CD4-positive, alpha-beta T cell treated with Interleukin-17A for 1 hour (primary cell): Measurements from ENCODE around the gene SQSTM1.

Experiments used
- DNase-seq: peaks from one replicate; pipeline ENCODE4 v3.0.0-alpha.2; 2020

SQSTM1 gene

DNA sequence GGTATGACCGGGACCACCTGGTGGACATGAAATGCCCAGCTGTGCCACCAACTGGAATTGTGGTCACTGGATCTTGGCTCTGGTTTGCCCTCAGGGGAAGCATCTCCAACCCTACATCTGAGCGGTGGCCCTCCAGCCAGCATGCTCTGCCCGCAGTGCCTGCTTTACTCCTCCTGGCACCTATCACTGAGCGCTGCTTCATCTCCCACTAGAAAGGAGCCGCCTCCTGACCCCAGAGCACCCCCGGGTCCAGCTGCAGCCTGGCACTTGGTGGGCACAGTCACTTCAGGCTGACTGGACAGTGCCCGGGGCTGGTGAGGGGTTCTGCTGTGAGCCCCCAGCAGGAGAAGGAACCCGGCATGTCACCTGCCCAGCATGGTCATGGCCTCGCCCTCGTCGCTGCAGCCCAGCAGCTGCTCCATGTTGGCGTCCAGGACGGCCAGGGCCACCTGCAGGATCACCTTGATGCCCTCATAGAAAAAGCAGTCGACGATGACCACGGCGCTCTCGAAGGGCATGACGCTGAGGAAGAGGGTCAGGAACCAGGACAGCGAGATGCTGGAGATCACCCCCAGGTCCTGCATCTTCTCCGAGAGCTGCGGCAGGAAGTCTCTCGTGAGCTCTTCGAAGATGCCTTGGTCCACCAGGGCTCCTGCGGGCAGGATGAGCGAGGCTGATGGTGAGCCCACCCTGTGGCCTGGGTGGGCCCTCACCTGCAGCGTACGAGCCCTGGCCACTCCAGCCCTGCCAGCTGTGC lies 54.0 kb downstream of the SQSTM1 start:
- DNase-seq = no peak

DNA sequence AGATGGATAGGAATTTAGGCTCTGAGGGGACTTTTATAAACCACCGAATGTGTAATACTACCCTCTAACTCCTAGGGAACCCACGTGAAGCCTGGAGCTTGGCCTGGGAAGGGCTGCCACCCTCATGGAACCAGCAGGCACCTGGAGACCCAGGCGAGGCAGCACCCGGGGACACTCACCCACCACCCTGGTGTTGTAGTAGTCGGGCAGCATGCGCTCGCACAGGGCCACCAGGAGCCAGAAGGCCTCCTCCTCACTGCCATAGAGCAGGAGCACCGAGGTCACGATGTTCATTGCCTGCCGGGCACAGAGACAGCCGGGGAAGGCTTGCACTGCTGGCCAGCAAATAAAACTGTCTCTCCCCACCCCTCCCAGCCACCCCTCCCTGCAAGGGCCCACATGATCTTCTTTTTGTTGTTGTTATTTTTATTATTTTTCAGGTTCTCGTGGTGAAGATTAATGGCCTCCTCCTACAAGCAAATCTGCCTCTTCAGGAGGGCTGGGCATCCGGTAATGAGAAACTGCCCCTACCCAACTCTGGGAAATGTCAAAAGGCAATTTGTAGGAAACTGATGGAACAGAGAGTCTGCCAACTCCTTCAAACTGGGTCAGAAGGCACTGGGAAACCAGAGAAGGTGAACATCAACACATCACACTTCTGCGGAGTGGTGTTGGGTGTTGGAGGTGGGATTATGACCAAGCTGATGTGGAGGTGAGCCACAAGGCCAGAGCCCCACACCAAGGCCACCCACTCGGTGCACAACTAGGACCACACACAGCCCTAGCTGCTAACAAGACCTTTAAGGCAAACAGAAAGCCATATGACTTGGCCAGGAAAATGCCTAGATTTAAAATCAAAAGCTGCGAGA lies 55.3 kb downstream of the SQSTM1 start:
- DNase-seq = no peak

GRCh38 chr5:179876610-179876952 lies 55.9 kb downstream of the SQSTM1 start:
- no peak for DNase-seq

DNA sequence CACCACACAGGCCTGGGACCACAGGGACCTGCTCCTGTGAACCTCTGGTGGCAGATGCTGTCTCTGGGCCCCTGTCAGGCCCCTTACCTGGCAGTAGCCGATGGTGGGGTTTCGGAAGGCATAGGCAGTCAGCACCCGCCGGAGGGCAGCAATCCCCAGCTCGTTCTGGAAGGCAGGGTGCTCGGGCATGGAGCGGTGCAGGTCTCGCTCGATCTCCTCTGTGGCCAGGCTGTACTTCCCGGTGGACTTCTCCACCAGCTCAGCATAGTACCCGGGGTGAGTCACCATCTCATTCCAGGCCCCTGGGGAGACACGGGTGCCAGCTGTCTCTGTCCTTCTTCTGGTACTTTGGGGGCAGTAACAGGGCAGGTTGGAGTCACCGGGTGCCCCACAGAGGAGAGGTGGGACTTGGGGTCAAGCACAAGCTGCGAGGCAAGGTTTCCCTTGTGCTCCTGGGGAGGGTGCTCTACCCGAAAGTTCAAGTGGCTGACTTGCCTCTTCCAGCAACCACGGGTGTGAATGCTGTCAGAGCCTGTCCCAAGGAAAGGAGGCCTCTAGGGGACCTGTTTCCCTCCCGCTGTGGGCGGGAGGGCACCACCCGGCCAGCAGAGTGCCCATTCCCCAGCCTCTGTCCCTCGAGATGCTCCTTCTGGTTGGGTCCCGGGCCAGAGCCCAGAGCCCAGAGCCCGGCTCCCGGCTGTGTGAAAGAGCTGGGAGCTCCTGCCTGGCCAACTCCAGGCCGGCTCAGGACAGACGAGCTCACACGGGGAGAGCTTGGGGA lies 57.7 kb downstream of the SQSTM1 start:
- no peak for DNase-seq

DNA sequence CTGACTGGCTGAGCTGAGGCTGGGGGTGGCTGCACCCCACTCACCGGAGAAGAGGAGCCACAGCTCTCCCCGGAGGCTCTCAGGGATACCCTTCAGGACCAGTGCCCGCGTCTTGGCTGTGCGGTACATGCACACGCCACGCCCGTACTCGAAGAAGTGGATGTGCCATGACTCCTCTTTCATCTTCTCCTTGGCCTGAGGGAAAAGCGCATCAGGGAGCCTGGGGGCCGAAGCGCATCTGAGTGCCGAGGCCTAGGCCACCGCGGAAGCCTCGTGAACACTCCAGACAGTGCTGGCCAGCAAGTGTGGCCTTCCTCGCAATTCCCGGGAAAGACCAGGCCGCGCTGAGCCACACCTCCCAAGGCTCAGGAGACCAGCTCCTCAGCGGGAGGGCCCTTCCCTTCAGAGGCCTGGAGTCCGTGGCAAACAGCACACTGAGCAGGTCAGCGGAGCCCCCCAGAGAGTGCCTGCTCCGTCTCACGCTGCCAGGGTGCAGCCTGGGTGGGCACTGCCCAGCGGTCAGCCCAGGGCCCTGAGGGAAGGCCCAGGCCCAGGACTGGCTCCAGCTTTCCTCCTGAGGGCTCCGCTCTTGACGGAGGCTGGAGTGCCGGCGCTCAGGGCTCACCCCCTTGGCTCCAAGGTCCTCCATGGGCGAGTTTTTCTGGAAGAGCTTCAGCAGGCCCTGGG lies 58.4 kb downstream of the SQSTM1 start:
- no peak for DNase-seq

DNA sequence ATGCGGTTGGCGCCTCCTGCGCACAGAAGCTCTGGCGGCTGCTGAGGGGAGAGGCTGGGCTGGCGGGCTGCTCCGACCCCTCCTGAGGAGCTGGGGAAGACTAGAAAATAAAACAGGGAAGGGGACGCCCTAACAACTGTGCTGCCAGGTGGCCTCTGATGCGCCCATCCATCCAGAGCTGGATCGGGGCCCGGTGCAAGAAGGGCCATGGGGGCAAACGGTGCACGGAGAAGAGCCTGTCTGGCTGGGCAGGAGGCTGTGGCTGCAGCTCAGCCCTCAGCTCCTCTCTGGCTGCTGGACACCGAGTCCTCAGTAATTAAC lies 58.9 kb downstream of the SQSTM1 start:
- no peak for DNase-seq

- DNase-seq = no peak
Measured at GRCh38 chr5:179880066-179880650, 59.5 kb downstream of the SQSTM1 start.

DNA sequence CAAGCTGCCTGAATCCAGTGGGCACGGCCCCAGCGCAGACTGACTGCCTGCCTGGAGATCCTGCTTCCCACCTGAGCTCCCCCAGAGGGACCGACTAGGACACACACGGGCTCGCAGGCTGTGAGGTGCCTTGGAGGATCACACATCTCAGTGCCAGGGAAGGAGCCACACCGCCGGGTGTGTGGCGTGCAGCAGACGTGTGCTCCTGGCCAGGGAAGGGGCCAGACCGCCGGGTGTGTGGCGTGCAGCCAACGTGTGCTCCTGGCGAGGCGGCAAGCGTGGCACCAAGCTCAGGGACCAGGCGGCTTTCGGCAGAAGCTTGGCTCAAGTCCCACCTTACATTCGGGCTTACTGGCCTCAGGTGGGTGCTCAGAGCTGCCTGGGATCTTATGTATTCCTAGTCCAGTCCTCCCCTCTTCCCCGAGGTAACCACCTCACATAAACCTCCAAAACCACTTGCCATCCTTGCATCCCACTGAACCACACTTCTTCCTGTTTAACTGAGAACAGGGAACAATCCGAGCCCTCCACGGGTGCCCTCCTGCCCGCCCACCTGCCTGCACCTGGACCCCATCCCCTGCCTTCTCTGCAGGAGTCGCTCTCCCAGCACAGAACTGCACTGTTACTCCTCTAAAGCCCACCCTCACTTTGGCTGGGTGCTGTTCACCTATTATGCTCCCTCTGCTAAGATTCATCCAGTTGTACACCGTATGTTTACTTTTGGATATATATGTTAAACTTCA lies 60.3 kb downstream of the SQSTM1 start:
- no peak for DNase-seq

DNA sequence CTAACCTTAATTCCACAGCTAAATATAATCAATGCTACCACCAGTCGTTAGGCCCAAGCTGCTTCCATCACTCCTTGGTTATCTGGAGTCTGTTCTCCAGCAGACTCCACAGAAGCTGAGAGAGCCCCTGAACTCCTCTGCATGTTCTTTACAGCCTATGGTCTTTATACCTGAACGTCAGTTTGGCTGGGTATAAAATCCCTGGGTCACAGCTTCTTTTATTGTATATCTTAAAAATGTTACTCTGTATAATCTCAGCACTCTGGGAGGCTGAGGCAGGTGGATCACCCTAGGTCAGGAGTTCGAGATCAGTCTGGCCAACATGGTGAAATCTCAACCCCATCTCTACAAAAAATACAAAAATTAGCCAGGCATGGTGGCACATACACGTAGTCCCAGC lies 61.6 kb downstream of the SQSTM1 start:
- no peak for DNase-seq

DNA sequence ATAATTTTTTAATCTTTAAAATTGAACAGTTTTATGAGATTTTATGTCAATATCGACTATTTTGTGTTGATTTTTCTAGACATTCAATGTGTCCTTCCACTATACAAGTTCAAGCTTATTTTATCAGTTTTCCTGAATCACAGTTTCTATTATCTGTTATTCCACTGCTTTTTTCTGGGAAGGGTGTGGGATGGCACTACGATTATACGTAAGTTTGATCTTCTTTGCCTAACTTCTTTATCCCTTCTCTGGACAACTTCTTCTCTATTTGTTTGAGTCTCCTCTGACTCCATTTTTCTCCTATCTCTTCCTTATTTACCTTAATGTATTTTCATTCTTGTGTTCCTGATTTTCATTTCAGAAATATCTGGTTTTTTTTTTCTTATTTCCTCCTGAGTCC lies 62.5 kb downstream of the SQSTM1 start:
- no peak for DNase-seq

DNA sequence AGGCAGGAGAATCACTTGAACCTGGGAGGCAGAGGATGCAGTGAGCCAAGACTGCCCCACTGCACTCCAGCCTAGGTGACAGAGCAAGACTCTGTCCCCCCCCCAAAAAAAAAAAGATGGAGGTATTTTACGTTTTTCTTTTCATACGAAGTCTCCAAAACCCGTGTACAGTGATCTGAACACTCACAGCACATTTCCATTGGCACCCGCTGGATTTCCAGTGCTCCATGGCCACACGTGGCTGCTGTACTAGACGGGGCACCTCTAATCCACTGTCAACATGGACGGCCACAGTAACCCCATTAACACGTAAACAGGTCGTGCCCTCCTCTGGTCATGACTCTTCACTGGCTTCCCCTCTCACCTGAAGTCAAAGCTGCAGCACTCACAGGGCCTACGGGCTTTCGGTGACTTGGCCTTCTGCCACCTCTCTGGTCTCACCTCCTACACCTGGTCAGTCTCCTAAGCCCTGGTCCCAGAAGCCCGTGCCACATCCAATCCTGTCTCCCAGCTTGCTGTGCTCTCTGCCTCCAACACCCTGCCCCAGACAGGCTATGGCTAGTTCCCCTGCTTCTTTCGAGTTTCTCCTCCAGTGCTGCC lies 64.9 kb downstream of the SQSTM1 start:
- DNase-seq = no peak

- no peak for DNase-seq
Measured at GRCh38 chr5:179886190-179886911, 65.6 kb downstream of the SQSTM1 start.

- DNase-seq = no peak
Measured at GRCh38 chr5:179887095-179887494, 66.4 kb downstream of the SQSTM1 start.
